IPS-20b (cell line): ENCODE results near the gene VMP1.
"Not testable (repeated sequence)": the region's sequence is repeated elsewhere in the genome, so short reads cannot be mapped to it uniquely, and the experiment has no call there.

Experiments used
- H3K27ac ChIP-seq: one replicate; pipeline ENCODE4 v1.5.1; 2013; ENCODE audit warnings: low read length
- H3K27me3 ChIP-seq: 2 replicates; pipeline ENCODE4 v1.6.1; 2013; ENCODE audit warnings: mild to moderate bottlenecking, low read length, inconsistent platforms; ENCODE audit not compliant: insufficient read depth
- H3K36me3 ChIP-seq: 2 replicates; pipeline ENCODE4 v1.6.1; 2013; ENCODE audit warnings: low read depth, mild to moderate bottlenecking, inconsistent platforms, low read length, moderate library complexity; ENCODE audit not compliant: insufficient read depth
- H3K4me1 ChIP-seq: 2 replicates; pipeline ENCODE4 v1.6.1; 2013; ENCODE audit warnings: mild to moderate bottlenecking, control low read depth, inconsistent platforms, low read length, moderate library complexity; ENCODE audit not compliant: insufficient read depth
- H3K4me3 ChIP-seq: 2 replicates; pipeline ENCODE4 v1.5.1; 2013; ENCODE audit warnings: mild to moderate bottlenecking, low read length, inconsistent platforms
- H3K9ac ChIP-seq: 2 replicates; pipeline ENCODE4 v1.6.1; 2013; ENCODE audit warnings: low read depth, mild to moderate bottlenecking, inconsistent platforms, low read length, moderate library complexity
- H3K9me3 ChIP-seq: 2 replicates; pipeline ENCODE4 v1.6.1; 2013; ENCODE audit warnings: mild to moderate bottlenecking, low read depth, low read length, inconsistent platforms; ENCODE audit not compliant: insufficient read depth

The VMP1 gene

GRCh38 chr17:59737324-59737723 lies 29.9 kb downstream of the VMP1 start:
- no peaks in the 10 kb centered on the region for H3K27me3 ChIP-seq
- no peak overlapping the region for H3K9ac ChIP-seq
- H3K36me3 ChIP-seq, result peaks cover 10% of the 10 kb centered on the region
- H3K27ac ChIP-seq, result no peak overlapping the region
- no peaks in the 10 kb centered on the region for H3K4me1 ChIP-seq
- no peak overlapping the region for H3K4me3 ChIP-seq
- H3K9me3 ChIP-seq, result no peaks in the 10 kb centered on the region

GRCh38 chr17:59743842-59744241 lies 36.4 kb downstream of the VMP1 start:
- Histone ChIP-seq H3K4me3 (no peak overlapping the region), H3K9me3 (peaks cover 9% of the 10 kb centered on the region), H3K36me3 (peaks cover 6% of the 10 kb centered on the region), H3K27me3 (no peaks in the 10 kb centered on the region), H3K27ac (no peak overlapping the region), H3K9ac (no peak overlapping the region), H3K4me1 (no peaks in the 10 kb centered on the region)

GRCh38 chr17:59745040-59745439 lies 37.6 kb downstream of the VMP1 start:
- no peaks in the 10 kb centered on the region for H3K4me1 ChIP-seq
- H3K9ac ChIP-seq, result no peak overlapping the region
- H3K27me3 ChIP-seq, result no peaks in the 10 kb centered on the region
- no peak overlapping the region for H3K27ac ChIP-seq
- H3K9me3 ChIP-seq, result peaks cover 9% of the 10 kb centered on the region
- H3K36me3 ChIP-seq, result peaks cover 6% of the 10 kb centered on the region
- H3K4me3 ChIP-seq, result no peak overlapping the region

GRCh38 chr17:59746849-59747445 lies 39.5 kb downstream of the VMP1 start:
- Histone ChIP-seq H3K4me1 (no peaks in the 10 kb centered on the region), H3K9ac (no peak overlapping the region), H3K27me3 (no peaks in the 10 kb centered on the region), H3K4me3 (no peak overlapping the region), H3K9me3 (peaks cover 9% of the 10 kb centered on the region), H3K27ac (no peak overlapping the region), H3K36me3 (peaks cover 6% of the 10 kb centered on the region; the same call in 1 of the 2 replicates)

GRCh38 chr17:59748591-59748990 lies 41.1 kb downstream of the VMP1 start:
- H3K36me3 ChIP-seq, result no peaks in the 10 kb centered on the region
- H3K27ac ChIP-seq, result no peak overlapping the region
- H3K9me3 ChIP-seq, result no peaks in the 10 kb centered on the region
- no peak overlapping the region for H3K4me3 ChIP-seq
- no peaks in the 10 kb centered on the region for H3K4me1 ChIP-seq
- no peaks in the 10 kb centered on the region for H3K27me3 ChIP-seq
- H3K9ac ChIP-seq, result no peak overlapping the region

GRCh38 chr17:59751955-59752413 lies 44.5 kb downstream of the VMP1 start:
- Histone ChIP-seq H3K36me3 (no peaks in the 10 kb centered on the region; the same call in 1 of the 2 replicates), H3K27me3 (no peaks in the 10 kb centered on the region), H3K9ac (no peak overlapping the region), H3K27ac (no peak overlapping the region), H3K9me3 (no peaks in the 10 kb centered on the region), H3K4me3 (no peak overlapping the region), H3K4me1 (peaks cover 8% of the 10 kb centered on the region)

GRCh38 chr17:59752446-59752845 lies 45.0 kb downstream of the VMP1 start:
- no peak overlapping the region for H3K27ac ChIP-seq
- no peak overlapping the region for H3K9ac ChIP-seq
- no peak overlapping the region for H3K4me3 ChIP-seq
- no peaks in the 10 kb centered on the region for H3K9me3 ChIP-seq
- H3K4me1 ChIP-seq, result peaks cover 8% of the 10 kb centered on the region
- H3K27me3 ChIP-seq, result no peaks in the 10 kb centered on the region
- H3K36me3 ChIP-seq, result no peaks in the 10 kb centered on the region; the same call in 1 of the 2 replicates

GRCh38 chr17:59752922-59753321 lies 45.5 kb downstream of the VMP1 start:
- no peaks in the 10 kb centered on the region for H3K9me3 ChIP-seq
- H3K36me3 ChIP-seq, result no peaks in the 10 kb centered on the region; the same call in 1 of the 2 replicates
- no peak overlapping the region for H3K9ac ChIP-seq
- no peak overlapping the region for H3K27ac ChIP-seq
- H3K4me3 ChIP-seq, result no peak overlapping the region
- H3K4me1 ChIP-seq, result peaks cover 8% of the 10 kb centered on the region
- no peaks in the 10 kb centered on the region for H3K27me3 ChIP-seq

GRCh38 chr17:59753522-59754467 lies 46.3 kb downstream of the VMP1 start:
- Histone ChIP-seq H3K27ac (no peak overlapping the region), H3K4me1 (peaks cover 8% of the 10 kb centered on the region)

GRCh38 chr17:59754552-59754951 lies 47.1 kb downstream of the VMP1 start:
- H3K36me3 ChIP-seq, result no peaks in the 10 kb centered on the region; the same call in 1 of the 2 replicates
- H3K4me1 ChIP-seq, result peaks cover 8% of the 10 kb centered on the region
- no peak overlapping the region for H3K27ac ChIP-seq
- H3K9me3 ChIP-seq, result no peaks in the 10 kb centered on the region
- no peaks in the 10 kb centered on the region for H3K27me3 ChIP-seq
- no peak overlapping the region for H3K4me3 ChIP-seq
- no peak overlapping the region for H3K9ac ChIP-seq

More at GRCh38 chr17:59753522-59754467, 46.3 kb downstream of the VMP1 start:
- H3K36me3 ChIP-seq, result no peaks in the 10 kb centered on the region; the same call in 1 of the 2 replicates
- no peak overlapping the region for H3K4me3 ChIP-seq
- H3K9me3 ChIP-seq, result no peaks in the 10 kb centered on the region
- no peaks in the 10 kb centered on the region for H3K27me3 ChIP-seq
- H3K9ac ChIP-seq, result no peak overlapping the region

GRCh38 chr17:59755069-59755468 lies 47.6 kb downstream of the VMP1 start:
- not testable (repeated sequence) for H3K27ac ChIP-seq, H3K9me3 ChIP-seq, H3K9ac ChIP-seq, H3K4me3 ChIP-seq, H3K27me3 ChIP-seq, H3K4me1 ChIP-seq, H3K36me3 ChIP-seq
